KG1 (cell line): Measurements from ENCODE around the gene ALKAL2.

ENCODE experiments used
- DNase-seq: peaks from one replicate; lab custom pipeline; 2025; lab: John Stamatoyannopoulos, UW

ALKAL2 gene

GRCh38 chr2:290090-290722 is 2.3 kb upstream of the ALKAL2 start:
- DNase-seq = no peak

DNA sequence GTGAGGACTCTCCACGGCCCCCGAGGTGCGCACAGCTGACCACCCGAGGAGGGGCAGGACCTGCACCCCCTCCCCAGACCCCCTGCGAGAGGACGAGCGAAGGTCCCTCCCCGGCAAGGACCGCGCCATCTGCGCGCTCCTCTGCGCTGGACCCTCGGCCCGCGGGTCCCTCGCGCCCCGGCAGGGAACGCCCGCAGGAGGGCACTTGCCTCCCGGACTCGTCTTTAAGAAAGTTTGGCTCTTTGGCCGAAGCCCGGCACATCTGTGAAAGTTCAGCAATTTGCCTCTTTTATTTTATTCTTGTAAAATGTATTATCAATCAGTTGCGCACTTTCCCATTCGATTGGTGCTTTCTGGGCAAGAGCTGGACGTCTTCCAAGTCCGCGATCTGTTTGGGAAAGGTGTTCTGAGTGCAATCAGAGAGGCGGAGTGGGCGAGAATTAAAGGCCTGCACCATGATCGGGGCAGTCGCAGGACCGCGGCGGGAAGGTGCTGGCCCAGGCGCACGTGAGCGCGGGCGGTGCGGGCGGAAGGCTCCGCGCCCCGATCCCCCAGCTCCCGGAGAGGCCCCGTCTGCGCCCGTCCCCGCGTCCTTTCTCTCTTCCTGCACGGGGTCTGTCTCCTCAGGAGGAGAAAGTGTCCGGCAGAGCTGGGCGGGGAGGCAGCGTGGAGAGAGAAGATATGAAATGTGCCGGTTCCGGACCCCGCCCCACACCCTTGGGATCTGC is 1.6 kb upstream of the ALKAL2 start:
- no peak for DNase-seq

DNA sequence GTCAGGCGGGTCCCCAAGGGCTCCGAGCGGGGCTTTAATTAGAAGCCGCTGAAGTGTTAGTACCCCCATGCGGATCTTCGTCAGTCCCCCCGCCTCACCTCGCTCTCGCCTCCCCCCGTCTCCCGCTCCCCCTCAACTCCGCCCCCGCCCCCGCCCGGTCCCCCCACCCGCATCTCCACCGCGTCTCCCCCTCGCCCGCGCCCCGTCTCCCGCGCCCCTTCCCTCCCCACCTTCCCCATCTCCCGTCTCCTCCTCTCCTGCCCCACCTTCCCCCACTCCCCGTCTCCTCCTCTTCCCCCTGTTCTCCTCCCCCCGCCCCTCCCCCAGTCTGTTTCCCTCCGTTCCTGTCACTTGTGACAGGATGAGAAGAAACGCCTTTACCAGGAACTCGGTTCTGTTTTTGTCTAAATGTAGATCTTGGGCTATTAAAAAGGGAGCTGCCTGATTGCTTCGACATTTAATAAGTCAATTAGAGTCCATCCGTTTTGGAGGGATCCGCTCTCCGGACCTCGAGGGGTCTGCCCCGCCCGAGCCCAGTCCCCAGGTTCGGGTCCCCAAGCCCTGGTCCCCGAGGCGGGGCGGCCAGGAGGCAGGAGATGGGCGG is 969 bp upstream of the ALKAL2 start:
- DNase-seq = no peak

GRCh38 chr2:287471-287885 is 413 bp downstream of the ALKAL2 start:
- no peak for DNase-seq

DNA sequence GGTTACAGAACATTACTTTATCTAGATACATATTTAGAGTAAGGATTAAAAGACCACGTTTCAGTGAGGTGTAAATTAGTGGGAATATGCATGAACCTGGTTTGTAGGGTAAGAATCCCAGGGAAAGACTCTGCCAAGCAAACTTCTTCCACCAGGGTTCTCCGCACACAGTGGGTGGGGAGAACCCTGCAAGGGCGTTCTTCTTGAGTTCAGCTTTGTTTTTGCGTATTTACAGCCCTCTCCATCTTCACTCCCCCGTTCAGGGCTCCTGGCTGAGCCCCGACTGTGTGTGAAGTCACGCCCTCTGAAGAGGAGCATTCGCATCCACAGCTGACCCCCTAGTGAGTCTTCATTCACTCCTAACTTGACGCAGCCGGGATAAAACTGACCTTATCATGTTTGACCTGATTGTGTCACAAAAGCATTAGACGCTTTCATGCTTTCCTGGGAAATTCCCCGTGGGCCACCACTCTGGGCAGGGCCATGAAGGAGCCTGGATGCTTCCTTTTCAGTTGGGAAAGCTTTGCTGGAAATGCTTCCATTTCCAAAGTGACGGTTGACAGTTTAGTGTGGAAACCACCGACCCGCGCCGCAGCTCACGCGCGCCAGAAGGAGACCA is 1.0 kb downstream of the ALKAL2 start:
- no peak for DNase-seq

GRCh38 chr2:286035-286434 is 1.9 kb downstream of the ALKAL2 start:
- DNase-seq = no peak

DNA sequence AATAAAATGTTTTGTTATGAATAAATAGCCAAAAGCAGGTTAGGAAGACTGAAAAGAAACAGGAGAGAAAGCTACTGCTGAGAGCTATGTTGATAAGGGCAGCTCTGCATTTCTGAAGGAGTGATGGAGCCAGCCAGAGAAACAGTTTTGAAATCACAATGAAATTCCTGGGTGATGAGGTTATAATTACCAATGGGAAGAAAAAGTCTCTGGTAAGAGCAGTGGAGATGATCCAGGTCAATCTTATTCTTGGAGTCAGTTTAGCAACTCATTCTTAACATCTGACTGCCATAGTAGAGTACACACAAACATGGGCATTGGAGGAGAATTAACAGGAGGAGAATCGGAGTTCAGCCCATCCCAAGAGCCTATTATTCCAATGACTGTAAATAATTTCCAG is 2.4 kb downstream of the ALKAL2 start:
- no peak for DNase-seq

- no peak for DNase-seq
Observed at GRCh38 chr2:284896-285492, 2.9 kb downstream of the ALKAL2 start.

DNA sequence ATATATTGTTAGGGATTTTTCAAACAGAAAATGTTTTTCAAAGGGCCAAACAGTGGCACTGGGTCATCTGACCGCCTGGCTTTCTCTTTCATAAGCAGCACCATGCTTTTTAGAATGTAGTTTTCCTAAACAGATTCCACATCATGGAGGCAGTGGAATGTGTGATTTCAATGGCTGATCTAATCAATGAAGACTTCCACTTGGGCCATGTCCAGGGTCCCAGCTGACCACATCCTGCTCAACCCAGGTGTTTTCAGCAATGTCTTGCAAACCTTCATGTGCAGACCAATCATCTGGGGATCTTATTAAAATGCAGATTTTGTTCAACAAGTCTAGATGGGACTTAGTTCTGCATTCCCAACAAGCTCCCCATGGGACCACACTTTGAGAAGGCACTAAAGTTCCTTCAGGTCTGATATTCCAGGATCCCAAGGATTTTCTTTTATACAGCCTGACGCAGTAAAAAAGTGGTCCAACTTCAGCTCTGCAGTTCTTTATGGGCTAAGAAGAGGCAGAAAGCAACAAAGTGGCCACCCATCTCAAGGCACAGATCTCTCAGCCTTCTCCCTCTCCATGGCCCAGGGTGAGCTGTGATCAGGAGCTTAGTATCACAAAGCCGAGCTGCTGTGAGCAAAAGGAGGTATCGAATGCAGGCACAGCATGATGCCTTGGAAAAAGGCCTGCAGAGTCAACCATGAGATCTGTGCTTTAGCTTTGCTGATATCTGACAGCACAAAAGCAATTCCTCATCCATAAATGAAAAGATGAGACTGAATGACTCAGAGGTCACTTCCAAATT is 3.7 kb downstream of the ALKAL2 start:
- no peak for DNase-seq

DNA sequence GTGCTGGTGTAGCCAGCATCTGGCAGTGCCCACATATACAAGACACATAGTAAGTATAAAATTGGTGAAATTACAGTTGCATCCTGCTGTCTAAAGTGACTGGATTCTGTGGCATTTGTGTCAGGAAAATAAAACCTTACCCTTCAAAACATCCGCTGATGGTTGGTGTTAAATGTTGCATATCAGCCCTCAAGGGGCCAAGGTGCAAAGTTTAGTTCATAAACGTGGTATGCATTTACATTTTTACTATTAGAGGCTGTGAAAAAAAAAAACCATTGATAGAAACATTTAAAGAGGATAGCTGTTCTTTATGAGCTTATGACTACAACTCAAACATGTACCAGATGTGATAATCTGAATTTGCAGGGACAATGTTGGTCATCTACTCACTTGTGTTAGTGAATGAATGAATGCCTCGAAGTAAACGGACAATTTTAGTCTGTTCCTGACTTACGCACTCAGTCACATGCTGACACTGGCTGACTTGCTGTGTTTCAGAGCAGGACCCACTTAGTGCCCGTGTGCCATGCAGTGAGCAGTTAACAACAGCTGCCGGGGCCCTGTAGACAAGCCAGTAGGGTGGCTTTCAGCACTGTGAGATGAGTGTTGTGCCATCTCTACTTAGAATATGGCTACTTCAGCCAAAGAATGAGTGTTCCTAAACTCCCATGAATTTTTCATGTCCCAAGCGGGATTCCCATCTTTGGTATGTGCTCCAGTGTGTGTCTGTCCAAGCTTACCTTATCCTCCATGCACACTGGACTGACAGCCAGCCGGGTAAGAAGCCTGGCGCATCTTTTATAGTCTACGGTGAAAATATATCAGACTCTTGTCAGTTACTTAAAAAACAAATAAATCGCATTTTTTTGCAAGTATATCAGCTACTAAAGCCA is 5.3 kb downstream of the ALKAL2 start:
- DNase-seq = no peak

DNA sequence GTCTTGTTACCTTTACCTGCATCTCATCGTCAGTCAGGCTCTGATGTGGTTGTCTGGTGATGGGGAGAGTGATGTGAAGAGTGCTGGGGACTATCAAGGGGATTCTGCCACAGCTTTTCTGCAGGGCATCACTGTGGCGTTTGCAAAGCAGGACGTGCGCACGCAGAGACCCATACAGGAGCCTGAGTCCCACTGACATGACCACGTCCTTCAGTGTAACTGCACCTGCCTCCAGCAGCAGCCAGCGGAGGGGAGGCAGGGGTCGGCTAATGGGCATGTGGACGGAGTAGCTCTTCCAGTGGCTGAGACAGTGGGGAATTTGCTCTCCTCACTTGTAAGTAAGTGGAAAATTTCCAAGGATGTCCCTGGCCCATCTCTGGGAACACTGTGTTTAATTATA is 6.5 kb downstream of the ALKAL2 start:
- no peak for DNase-seq

GRCh38 chr2:280650-281110 is 7.2 kb downstream of the ALKAL2 start:
- DNase-seq = no peak

DNA sequence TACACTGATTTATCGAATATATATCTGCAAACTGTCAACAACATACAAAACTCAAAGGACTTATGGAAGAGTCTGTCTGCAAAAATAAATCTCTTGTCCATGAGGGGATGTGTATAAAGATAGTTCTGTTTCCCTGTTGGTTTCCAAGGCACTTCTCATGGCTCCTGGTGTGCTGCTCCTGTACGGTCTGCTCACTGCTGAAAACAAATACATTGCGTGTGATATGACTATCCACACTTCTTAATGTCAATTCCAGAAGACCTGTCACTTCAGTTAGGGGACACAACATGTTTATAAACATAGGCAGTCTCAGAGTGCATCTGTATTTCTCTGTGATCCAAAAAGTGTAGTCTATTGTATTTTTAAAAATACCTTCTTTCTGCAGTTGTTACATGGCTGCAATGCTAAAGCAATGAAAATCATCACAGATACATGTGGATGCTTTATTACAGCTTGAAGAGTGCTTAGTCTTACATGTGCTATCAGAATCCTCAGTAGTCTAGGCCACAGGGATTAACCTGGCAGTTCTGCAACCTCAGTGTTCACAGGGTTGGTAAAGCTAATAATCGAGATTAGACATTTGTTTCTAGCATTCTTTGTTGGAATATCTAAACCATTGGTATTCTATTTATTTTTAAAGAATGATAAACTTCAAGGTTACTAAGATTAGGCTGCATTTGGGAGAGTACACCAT is 7.8 kb downstream of the ALKAL2 start:
- DNase-seq = no peak

GRCh38 chr2:279366-279765 is 8.5 kb downstream of the ALKAL2 start:
- DNase-seq = no peak

GRCh38 chr2:278927-279320 is 9.0 kb downstream of the ALKAL2 start:
- DNase-seq = no peak

DNA sequence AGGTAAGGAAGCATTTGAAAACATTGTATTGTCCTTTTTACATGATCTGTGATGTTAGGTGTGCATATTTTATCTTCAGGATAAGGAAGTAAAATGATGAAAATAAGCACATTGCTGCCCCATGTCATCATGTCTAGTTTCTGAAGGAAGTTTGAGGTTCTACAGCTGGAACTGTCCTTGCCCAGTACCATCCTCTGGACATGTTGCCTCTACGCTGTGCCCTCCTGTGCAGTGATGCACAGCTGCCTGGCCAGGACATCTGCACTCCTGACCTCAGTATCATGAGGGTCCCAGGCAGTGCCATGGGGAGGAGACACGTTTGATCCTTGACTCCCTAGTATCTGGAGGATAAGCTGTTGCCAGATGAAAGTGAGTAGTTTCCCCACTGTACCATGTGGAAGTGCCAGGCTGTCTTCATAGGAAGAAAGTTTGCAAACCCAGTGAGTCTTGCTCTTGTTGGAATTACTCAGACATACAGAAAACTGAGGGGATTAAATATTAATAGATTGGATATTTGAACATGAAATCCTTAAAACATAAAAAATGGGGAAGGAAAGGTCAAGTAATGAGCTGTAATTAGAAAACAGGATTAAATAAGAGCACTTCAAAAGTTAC is 9.5 kb downstream of the ALKAL2 start:
- DNase-seq = no peak

DNA sequence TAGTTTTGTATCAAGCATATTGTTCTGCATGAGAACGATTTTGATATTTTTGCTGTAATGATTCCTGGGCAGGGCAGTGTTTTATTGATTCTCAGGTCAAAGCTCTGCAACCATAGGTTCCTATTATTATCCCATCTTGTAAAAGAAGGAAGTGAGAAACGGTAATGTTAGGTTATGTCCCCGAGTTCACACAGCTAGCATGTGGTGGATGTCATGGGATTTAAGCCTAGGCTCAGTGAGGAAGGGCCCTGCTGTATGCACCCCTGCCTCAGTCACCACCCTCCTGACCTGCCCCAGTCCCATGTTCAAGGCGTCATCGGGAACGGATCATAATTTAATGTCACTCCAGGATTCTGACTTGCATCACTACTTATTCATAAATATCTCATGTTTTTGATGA is 12.4 kb downstream of the ALKAL2 start:
- DNase-seq = no peak

DNA sequence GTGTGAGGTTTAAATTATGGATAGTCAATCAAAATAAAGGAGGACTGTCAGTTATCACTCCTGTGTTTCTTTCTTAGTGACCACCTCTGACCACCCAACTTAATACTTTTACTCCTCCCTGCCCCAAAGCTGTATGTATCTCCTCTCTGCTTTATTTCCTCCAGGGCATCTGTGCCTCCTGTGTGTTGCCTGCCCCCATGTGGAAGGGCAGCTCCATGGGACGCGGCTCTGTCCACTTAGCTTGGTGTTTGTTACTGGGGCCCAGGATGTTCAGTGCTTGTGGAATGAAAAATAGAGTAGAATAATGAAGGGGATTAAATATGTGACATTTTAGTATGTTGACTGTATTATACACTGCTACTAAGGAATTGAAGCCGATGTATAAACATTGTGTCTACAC is 13.4 kb downstream of the ALKAL2 start:
- DNase-seq = no peak

- DNase-seq = no peak
Observed at GRCh38 chr2:273333-273732, 14.6 kb downstream of the ALKAL2 start.

GRCh38 chr2:271917-272316 is 16.0 kb downstream of the ALKAL2 start:
- DNase-seq = no peak
